ENCODE measurements around the gene KRT36.

- TF ChIP-seq, protein P1, sequence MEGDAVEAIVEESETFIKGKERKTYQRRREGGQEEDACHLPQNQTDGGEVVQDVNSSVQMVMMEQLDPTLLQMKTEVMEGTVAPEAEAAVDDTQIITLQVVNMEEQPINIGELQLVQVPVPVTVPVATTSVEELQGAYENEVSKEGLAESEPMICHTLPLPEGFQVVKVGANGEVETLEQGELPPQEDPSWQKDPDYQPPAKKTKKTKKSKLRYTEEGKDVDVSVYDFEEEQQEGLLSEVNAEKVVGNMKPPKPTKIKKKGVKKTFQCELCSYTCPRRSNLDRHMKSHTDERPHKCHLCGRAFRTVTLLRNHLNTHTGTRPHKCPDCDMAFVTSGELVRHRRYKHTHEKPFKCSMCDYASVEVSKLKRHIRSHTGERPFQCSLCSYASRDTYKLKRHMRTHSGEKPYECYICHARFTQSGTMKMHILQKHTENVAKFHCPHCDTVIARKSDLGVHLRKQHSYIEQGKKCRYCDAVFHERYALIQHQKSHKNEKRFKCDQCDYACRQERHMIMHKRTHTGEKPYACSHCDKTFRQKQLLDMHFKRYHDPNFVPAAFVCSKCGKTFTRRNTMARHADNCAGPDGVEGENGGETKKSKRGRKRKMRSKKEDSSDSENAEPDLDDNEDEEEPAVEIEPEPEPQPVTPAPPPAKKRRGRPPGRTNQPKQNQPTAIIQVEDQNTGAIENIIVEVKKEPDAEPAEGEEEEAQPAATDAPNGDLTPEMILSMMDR (IDR thresholded peaks at IDR 0.05; ENCODE audit: low read length) = no peak
- TF ChIP-seq EZH2 (optimal IDR thresholded peaks at IDR 0.05; ENCODE audit: low read depth, low read length) (no peak), EZH2phosphoT487 (IDR thresholded peaks at IDR 0.05; ENCODE audit: low read length) (no peak)
Measured at GRCh38 chr17:41524261-41524660, 34.6 kb upstream of the KRT36 start.
